ENCODE measurements around the gene CRIP1. TPM values are rescaled to one million over a fixed set of nuclear protein-coding genes. Genes with fewer than 3 reads are reported as not detected.

Gene CRIP1
- total and polyA plus RNA-seq, 10 of the 15 experiments (the other 5 are each of a cell fraction or from before 2014, with no cell fraction given): 66.8 to 259 (median 154) TPM

- TF ChIP-seq, protein P1, sequence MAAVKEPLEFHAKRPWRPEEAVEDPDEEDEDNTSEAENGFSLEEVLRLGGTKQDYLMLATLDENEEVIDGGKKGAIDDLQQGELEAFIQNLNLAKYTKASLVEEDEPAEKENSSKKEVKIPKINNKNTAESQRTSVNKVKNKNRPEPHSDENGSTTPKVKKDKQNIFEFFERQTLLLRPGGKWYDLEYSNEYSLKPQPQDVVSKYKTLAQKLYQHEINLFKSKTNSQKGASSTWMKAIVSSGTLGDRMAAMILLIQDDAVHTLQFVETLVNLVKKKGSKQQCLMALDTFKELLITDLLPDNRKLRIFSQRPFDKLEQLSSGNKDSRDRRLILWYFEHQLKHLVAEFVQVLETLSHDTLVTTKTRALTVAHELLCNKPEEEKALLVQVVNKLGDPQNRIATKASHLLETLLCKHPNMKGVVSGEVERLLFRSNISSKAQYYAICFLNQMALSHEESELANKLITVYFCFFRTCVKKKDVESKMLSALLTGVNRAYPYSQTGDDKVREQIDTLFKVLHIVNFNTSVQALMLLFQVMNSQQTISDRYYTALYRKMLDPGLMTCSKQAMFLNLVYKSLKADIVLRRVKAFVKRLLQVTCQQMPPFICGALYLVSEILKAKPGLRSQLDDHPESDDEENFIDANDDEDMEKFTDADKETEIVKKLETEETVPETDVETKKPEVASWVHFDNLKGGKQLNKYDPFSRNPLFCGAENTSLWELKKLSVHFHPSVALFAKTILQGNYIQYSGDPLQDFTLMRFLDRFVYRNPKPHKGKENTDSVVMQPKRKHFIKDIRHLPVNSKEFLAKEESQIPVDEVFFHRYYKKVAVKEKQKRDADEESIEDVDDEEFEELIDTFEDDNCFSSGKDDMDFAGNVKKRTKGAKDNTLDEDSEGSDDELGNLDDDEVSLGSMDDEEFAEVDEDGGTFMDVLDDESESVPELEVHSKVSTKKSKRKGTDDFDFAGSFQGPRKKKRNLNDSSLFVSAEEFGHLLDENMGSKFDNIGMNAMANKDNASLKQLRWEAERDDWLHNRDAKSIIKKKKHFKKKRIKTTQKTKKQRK (IDR thresholded peaks at IDR 0.05; ENCODE audit: low read depth, low read length): no peak
- TF ChIP-seq HDAC6 (IDR thresholded peaks at IDR 0.05; ENCODE audit: unreplicated experiment): no peak
- TF ChIP-seq TCF12 (IDR thresholded peaks at IDR 0.05; ENCODE audit: low read depth, low read length): no peak
- no peak for TF ChIP-seq POLR2AphosphoS2 (IDR thresholded peaks at IDR 0.05; ENCODE audit: low read depth, low read length)
- no peak for TF ChIP-seq SREBF1 (IDR thresholded peaks at IDR 0.05; ENCODE audit: low read length)
- TF ChIP-seq, protein P2, sequence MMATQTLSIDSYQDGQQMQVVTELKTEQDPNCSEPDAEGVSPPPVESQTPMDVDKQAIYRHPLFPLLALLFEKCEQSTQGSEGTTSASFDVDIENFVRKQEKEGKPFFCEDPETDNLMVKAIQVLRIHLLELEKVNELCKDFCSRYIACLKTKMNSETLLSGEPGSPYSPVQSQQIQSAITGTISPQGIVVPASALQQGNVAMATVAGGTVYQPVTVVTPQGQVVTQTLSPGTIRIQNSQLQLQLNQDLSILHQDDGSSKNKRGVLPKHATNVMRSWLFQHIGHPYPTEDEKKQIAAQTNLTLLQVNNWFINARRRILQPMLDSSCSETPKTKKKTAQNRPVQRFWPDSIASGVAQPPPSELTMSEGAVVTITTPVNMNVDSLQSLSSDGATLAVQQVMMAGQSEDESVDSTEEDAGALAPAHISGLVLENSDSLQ (IDR thresholded peaks at IDR 0.05): no peak
- no peak for TF ChIP-seq RAD21 (IDR thresholded peaks at IDR 0.05; ENCODE audit: insufficient read depth, low read depth, low read length)
- no peak for TF ChIP-seq NBN (IDR thresholded peaks at IDR 0.05)
- TF ChIP-seq SUZ12 (IDR thresholded peaks at IDR 0.05; ENCODE audit: unreplicated experiment): no peak
Measured at GRCh38 chr14:105530285-105531087, 43.8 kb downstream of the CRIP1 start (continued).

Measured in GM12878 (cell line).